ENCODE results near the gene ZSWIM3. TPM values are rescaled to one million over a fixed set of nuclear protein-coding genes. Genes with fewer than 3 reads are reported as not detected.
A peak's percentile ranks its signal among the peaks of the same experiment; 100 is the strongest.

The ZSWIM3 gene
- total RNA-seq, 2 experiments from 2014 or later = 3.5 to 3.6 TPM

- Mint-ChIP-seq H3K27ac (peak overlapping the region; percentile 89), H3K9me3 (no peaks in the 10 kb centered on the region), H3K27me3 (no peaks in the 10 kb centered on the region), H3K4me3 (peak overlapping the region; percentile 88), H3K4me1 (ENCODE audit: low read depth) (peaks cover 36% of the 10 kb centered on the region), H3K36me3 (ENCODE audit: low read depth) (peaks cover 9% of the 10 kb centered on the region)
- peak; percentile 65 for TF ChIP-seq CTCF (IDR thresholded peaks at IDR 0.05)
- peak; percentile 78 for DNase-seq
- intact Hi-C loops (cut with micrococcal nuclease) = no loop called here
- peak; percentile 54 for ATAC-seq
- CTCF ChIA-PET = interaction anchor here (0.8 to 2.1 kb wide), 9 partner anchors 9 to 91 kb away, joined by 3 to 15 read pairs (median 4); partner anchors contain the start of gene ZSWIM1
- POLR2A ChIA-PET = interaction anchor here (0.6 to 7.8 kb wide), 15 partner anchors 9 to 480 kb away, joined by 3 to 59 read pairs (median 5); partner anchors contain the start of genes ACOT8, PCIF1, SNX21 and UBE2C
These were observed 32.9 kb downstream of the ZSWIM3 start for GRCh38 chr20:45890077-45890984.

GRCh38 chr20:45890985-45891983 lies 33.9 kb downstream of the ZSWIM3 start, which contains the start of the genes CTSA and NEURL2:
CTSA (plus strand) TSS chr20:45891335; CDS start chr20:45891569, 234 bp downstream.
NEURL2 (minus strand) TSS chr20:45891208; CDS start chr20:45890991, 217 bp downstream.
- no peaks in the 10 kb centered on the region for H3K9me3 Mint-ChIP-seq
- peak within 1 kb of the TSS; percentile 88 for H3K4me3 Mint-ChIP-seq
- POLR2A ChIA-PET = interaction anchor here (0.8 to 7.8 kb wide), 12 partner anchors 8 to 80 kb away, joined by 3 to 59 read pairs (median 10); partner anchors contain the start of genes ACOT8, PCIF1, SNX21 and UBE2C
- no peak for TF ChIP-seq CTCF (IDR thresholded peaks at IDR 0.05)
- H3K36me3 Mint-ChIP-seq (ENCODE audit: low read depth) = peaks cover 11% of the 10 kb centered on the region
- CTCF ChIA-PET = interaction anchor here (0.9 to 2.1 kb wide), 9 partner anchors 9 to 92 kb away, joined by 3 to 15 read pairs (median 3); no protein-coding TSS in a partner anchor
- intact Hi-C loops (cut with micrococcal nuclease) = no loop called here
- ATAC-seq (peak; percentile 70), DNase-seq (peak; percentile 95)
- peaks cover 33% of the 10 kb centered on the region for H3K4me1 Mint-ChIP-seq (ENCODE audit: low read depth)
- peak within 1 kb of the TSS; percentile 89 for H3K27ac Mint-ChIP-seq
- H3K27me3 Mint-ChIP-seq = no peaks in the 10 kb centered on the region

- DNase-seq = no peak
- Mint-ChIP-seq H3K36me3 (ENCODE audit: low read depth) (peaks cover 16% of the 10 kb centered on the region), H3K9me3 (no peaks in the 10 kb centered on the region), H3K27ac (peak overlapping the region; percentile 48), H3K4me3 (peak overlapping the region; percentile 88), H3K27me3 (no peaks in the 10 kb centered on the region), H3K4me1 (ENCODE audit: low read depth) (peaks cover 29% of the 10 kb centered on the region)
- no peak for TF ChIP-seq CTCF (IDR thresholded peaks at IDR 0.05)
- ChIA-PET CTCF (interaction anchor here (1.0 to 1.6 kb wide), 7 partner anchors 8 to 93 kb away, joined by 3 to 9 read pairs (median 3); no protein-coding TSS in a partner anchor), POLR2A (interaction anchor here (0.8 to 7.8 kb wide), 13 partner anchors 8 to 79 kb away, joined by 3 to 59 read pairs (median 8); partner anchors contain the start of genes ACOT8, PCIF1, UBE2C and ZNF335)
- no peak for ATAC-seq
- intact Hi-C loops (cut with micrococcal nuclease) = no loop called here
These were observed 34.8 kb downstream of the ZSWIM3 start for GRCh38 chr20:45892049-45892825.

All from activated CD8-positive, alpha-beta T cell treated with anti-CD3 and anti-CD28 coated beads for 36 hours (primary cell).